CD4-positive, alpha-beta T cell treated with Interleukin-4 for 4 hours (primary cell): ENCODE measurements around the gene TAL1.

Experiments used
- DNase-seq: peaks from one replicate; pipeline ENCODE4 v3.0.0-alpha.2; 2020

The TAL1 gene

DNA sequence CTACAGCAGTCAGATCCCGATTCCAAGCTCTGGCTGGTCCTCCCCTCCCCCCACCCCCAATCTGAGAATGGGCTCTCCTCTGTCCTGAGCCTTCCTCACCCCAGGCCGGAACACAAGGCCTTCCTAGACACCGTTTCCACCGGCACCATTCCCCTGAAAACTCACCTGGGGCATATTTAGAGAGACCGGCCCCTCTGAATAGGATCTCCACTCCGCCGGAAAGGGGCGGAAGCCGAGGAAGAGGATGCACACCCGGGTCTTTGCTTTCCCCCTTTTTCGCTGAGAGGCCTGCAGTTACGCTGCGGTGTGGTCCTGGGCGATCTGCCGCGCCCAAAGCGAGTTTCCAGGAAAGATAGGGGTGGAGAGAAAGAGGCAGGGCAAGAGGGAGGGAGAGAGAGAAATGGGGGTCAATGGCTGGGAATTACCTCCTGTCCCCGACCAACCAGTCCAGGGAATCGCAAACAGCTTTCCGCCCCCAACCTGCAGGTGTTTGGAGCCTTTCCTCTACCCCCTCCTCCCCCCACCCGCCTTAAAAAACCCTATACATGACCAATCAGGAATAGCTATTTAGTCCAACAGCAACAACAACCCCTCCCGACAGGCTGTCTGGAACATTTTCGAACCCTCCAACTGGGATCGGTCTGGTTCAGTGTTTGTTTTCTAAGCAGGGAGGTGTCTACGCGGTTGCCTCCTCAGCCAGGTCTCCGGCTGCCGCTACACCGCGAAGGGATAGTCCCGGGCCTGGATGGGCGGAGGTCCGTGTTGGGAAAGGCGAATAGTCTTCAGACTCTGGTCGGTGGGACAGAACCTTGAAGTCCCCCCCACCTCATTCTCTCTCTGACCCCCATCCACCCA, 2.8 kb downstream of the TAL1 start:
- no peak for DNase-seq

DNA sequence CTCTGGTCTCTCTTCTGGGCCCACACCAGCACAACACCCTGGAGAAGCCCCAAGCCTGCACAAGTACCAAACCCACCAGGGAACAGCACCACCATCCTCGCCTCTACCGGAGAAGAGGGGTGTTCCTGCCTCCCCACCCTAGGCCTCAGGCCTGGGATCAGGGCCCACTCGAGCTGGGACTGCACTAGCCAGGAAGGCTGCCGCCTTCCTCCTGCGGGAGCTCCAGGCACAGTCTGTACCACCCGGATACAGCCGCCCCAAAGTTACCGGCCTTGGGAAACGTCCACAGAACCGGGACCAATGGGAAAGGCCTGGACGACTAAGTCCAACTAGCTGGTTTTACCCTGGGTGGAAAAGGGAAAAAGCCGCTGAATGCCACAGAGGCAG, 3.4 kb downstream of the TAL1 start:
- no peak for DNase-seq

GRCh38 chr1:47227341-47228232, 4.4 kb downstream of the TAL1 start:
- no peak for DNase-seq

GRCh38 chr1:47226839-47227215, 5.2 kb downstream of the TAL1 start:
- no peak for DNase-seq

- DNase-seq, result no peak
These were observed 5.7 kb downstream of the TAL1 start for GRCh38 chr1:47226121-47226838.

DNA sequence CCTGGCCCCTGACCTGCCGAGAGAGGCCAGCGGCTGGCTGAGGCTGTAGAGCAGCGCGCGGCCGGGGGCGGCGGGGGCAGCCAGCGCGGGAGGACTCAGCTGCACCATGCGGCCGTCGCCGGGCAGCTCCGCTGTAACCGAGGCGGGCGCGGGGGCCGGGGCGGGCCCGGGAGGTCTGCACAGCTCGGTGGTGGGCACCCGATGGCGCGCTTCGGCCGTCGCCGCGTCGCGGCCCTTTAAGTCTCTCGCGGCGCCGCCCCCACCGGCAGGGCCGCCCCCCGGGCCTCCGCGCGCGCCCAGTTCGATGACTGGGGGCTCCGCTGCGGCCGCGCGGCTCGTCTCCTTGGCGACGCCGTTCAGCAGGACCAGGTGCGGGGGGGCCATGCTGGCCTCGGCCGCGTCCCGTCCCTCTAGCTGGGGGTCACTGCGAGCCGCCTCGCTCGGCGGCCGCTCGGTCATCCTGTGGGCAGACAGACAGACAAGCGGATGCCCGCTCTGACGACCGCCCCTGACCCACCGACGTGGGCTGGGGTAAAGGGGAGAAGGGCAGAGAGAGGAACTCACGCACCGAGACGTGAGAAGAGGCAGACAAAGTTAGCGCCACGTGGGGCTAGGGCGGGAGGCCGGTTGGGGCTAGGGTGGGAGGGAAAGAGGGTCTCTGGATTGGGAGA, 6.5 kb downstream of the TAL1 start:
- DNase-seq, result no peak

- no peak for DNase-seq
These were observed 7.2 kb downstream of the TAL1 start for GRCh38 chr1:47224676-47225399.

DNA sequence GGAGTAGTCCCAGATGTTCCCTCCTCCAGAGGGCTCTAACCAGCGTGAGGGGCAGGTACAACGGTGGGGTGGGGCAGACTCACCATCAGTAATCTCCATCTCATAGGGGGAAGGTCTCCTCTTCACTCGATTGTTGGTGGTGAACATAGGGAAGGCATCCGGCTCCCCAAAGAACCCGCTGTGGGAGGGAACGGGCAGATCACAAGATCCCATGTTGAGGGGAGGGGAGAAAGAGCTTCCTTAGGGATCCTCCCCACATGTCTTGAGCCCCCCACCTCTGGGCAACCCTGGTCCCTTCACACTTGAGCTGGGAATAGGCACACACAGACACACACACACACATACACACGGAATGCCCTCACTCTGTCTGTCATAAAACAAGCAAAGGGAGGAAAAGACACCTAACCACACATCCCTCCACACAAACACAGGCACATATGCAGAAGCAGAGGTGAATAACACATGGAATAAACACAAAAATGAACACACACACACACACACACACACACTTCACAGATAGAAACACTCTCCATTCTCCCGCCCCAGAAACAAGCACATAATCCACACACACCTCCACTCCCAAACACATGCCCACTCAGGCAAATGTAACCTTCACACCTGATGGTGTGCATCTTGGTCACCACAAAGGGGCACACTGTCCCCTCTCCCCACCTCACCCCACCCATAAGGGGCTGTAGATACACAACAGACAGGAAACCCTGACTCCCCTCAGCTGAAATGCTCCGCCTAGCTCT, 7.9 kb downstream of the TAL1 start:
- DNase-seq, result no peak

GRCh38 chr1:47223174-47223920, 8.7 kb downstream of the TAL1 start:
- DNase-seq, result no peak

- DNase-seq, result no peak
These were observed 9.5 kb downstream of the TAL1 start for GRCh38 chr1:47222476-47222875.

- DNase-seq, result no peak
These were observed 12.3 kb downstream of the TAL1 start for GRCh38 chr1:47219590-47220220.

DNA sequence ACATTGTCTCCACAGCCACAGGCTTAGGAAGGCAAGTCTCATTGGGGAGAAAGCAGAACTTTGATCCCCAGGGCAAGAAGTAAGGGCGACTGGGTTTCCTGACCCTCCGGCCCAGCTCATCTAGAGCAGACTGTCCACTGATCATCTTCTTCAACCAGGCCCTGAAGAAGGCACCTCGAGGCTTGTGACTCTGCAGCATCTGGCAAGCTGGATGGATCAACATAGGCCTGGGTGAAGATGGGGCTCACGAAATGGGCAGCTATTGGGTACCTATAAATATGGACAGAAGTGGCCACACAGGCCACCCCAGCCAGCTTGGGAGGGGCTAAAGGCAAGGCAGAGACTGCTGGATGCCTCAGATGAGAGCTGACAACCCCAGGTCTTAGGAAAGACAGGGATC, 13.0 kb downstream of the TAL1 start:
- DNase-seq, result no peak

GRCh38 chr1:47216278-47217059, 15.6 kb downstream of the TAL1 start:
- DNase-seq, result no peak

DNA sequence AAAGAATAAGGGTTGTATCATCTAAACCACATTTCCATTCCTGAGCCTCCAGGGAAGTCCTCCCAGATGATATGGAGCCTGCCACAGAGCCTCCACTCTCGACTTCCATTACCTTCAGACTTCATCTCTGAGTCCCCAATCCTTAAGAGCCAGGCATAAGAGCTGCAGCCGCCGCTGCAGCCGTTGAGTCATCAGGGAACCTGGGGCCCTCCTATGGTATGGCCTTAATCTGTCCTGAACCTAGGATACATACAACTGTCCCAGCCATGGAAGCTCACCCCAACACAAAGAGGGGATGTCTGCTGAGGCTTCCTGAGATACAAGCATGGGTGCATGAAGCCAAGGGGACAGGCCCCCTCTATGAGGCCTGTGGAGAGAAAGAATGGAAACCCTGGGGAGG, 16.3 kb downstream of the TAL1 start:
- DNase-seq, result no peak

DNA sequence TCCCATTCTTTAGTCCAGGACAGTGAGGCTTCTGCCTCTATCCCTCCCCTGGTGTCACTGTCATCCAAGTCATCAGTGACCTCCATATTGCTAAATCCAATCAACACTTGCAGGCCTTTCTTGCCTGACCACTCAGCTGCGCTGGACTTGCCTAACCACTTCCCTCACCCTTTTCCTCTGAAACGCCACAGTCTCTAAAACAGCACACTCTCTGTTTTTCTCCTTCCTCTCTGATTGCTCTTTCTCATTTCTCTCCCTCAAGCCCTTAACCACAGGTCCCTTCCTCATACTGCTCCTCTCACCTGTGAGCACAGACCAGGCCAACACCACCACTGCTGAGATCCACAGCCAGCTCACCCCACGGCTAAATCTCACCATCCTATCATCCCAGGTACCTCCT, 17.5 kb downstream of the TAL1 start:
- DNase-seq, result no peak

GRCh38 chr1:47213230-47213963, 18.6 kb downstream of the TAL1 start:
- DNase-seq, result no peak

DNA sequence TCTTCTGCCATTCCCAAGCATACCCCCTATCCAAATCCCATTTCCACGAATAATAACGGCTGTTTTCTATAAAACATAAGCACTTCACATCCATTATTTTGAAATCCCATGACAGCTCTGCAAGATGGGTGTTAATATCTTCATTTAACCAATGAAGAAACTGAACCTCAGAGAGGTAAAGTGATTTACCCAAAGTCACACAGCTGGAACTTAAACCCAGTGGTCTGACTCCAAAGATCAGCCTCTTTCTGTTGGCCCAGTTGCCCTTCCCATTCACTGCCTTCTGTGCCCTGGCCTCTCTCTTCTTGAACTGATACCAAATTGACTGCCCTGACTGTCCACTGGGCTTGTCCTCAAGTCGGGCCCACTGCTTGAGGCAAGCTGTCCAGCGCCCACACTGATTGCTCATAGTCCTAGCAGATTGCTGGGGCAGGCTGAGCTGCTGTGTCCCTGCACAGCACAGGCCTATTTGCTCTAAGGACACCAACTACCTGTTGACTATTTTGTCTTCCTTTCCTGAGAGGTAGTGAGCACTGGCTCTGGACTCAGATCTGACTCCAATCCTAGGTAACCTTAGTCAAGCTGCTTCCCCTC, 19.3 kb downstream of the TAL1 start:
- DNase-seq, result no peak

DNA sequence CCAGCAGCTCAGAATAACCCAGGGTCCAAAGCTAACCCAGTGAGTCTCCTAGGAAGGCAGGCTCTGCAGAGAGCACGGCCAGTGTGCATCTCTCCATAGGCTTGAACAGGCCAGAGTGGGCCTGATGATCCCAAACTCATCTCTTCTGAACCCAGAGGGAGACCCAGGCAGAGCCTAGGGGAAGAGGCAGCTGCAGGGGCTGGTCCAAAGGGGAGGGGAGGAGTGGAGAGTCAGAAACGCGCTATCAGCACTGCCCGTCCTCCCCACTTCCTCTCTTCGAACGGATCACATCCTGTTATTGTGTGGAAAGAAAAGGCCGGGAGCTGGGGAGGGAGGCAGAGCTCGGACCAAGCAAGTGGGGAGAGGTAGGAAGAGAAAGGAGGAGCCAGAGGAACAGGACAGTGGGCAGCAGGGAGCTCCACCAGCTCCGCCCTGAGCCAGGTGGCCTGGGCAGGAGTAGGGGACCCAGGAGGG, 20.2 kb downstream of the TAL1 start:
- DNase-seq, result no peak
